ENCODE results near the gene PPARD.

PPARD gene

DNA sequence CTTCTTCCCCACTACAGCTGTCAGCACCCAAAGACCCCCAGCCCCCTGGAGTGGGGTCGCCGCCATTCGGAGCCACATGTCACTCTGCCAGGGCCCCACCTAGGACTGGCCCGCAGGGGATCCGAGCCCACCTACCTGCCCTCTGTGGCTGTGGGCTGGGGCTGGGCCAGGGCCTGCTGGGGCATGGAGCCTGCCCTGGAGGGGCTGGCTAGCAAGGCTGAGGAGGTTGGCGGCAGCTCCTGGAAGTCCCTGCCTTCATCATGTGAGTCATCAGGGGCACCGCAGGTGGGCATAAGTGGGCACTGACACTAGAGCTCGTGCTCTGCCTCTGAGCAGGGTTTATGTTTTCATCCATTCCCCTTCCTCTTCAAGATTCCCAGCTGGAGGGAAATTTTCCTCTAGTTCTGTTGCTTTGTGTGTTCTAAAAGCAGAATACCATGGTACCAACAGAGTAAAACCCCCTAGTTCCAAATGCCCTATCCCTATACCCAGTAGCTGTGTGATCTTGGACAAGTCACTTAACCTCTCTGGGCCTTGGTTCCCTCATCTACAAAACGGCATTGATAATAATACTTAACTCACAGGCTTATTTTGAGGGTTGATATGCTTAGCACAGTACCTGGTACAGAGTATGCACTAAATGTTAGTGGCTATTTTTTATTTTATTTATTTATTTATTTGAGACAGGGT lies 101.1 kb downstream of the PPARD start:
- H3K4me3 ChIP-seq (ENCODE audit: low read length in 2 of 2), result no peak overlapping the region
- no peaks in the 10 kb centered on the region for H3K27me3 ChIP-seq (ENCODE audit: control insufficient read depth in 1 of 2, insufficient read depth in 2 of 2, low read length in 2 of 2)
- H3K4me1 ChIP-seq (ENCODE audit: control insufficient read depth, insufficient read depth, low read length), result no peaks in the 10 kb centered on the region
- no peaks in the 10 kb centered on the region for H3K36me3 ChIP-seq (ENCODE audit: control insufficient read depth in 2 of 2, insufficient read depth in 2 of 2, low read length in 2 of 2)
- H3K9ac ChIP-seq (ENCODE audit: low read length in 2 of 2), result no peak overlapping the region
- H3K27ac ChIP-seq (ENCODE audit: low read length), result no peak overlapping the region
- H3K9me3 ChIP-seq (ENCODE audit: control insufficient read depth in 2 of 2, low read length in 2 of 2), result no peaks in the 10 kb centered on the region

DNA sequence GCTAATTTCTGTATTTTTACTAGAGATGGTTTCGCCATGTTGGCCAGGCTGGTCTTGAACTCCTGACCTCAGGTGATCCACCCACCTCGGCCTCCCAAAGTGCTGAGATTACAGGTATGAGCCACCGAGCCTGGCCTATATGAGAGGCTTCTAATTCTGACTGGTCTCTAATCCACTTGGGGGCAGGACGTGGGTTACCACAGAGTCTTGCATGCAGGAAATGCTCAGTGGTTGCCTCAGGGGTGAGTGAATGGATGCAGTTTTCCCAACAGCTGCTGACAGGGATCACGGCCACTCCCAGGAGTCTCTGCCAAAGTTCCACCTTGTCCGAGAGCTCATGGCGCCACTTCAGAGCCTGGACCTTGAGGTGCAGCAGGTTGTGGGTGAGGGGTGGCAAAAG lies 103.3 kb downstream of the PPARD start:
- no peak overlapping the region for H3K27ac ChIP-seq (ENCODE audit: low read length)
- H3K4me1 ChIP-seq (ENCODE audit: control insufficient read depth, insufficient read depth, low read length), result no peaks in the 10 kb centered on the region
- no peaks in the 10 kb centered on the region for H3K27me3 ChIP-seq (ENCODE audit: control insufficient read depth in 1 of 2, insufficient read depth in 2 of 2, low read length in 2 of 2)
- H3K9ac ChIP-seq (ENCODE audit: low read length in 2 of 2), result no peak overlapping the region
- H3K4me3 ChIP-seq (ENCODE audit: low read length in 2 of 2), result no peak overlapping the region
- no peaks in the 10 kb centered on the region for H3K9me3 ChIP-seq (ENCODE audit: control insufficient read depth in 2 of 2, low read length in 2 of 2)
- H3K36me3 ChIP-seq (ENCODE audit: control insufficient read depth in 2 of 2, insufficient read depth in 2 of 2, low read length in 2 of 2), result no peaks in the 10 kb centered on the region

GRCh38 chr6:35448191-35448590 lies 105.8 kb downstream of the PPARD start:
- Histone ChIP-seq H3K9ac (ENCODE audit: low read length in 2 of 2) (no peak overlapping the region), H3K9me3 (ENCODE audit: control insufficient read depth in 2 of 2, low read length in 2 of 2) (no peaks in the 10 kb centered on the region), H3K4me3 (ENCODE audit: low read length in 2 of 2) (no peak overlapping the region), H3K27ac (ENCODE audit: low read length) (no peak overlapping the region), H3K4me1 (ENCODE audit: control insufficient read depth, insufficient read depth, low read length) (peaks cover 10% of the 10 kb centered on the region), H3K36me3 (ENCODE audit: control insufficient read depth in 2 of 2, insufficient read depth in 2 of 2, low read length in 2 of 2) (no peaks in the 10 kb centered on the region), H3K27me3 (ENCODE audit: control insufficient read depth in 1 of 2, insufficient read depth in 2 of 2, low read length in 2 of 2) (no peaks in the 10 kb centered on the region)

- no peak overlapping the region for H3K27ac ChIP-seq (ENCODE audit: low read length)
- H3K4me1 ChIP-seq (ENCODE audit: control insufficient read depth, insufficient read depth, low read length), result peaks cover 13% of the 10 kb centered on the region
- no peak overlapping the region for H3K9ac ChIP-seq (ENCODE audit: low read length in 2 of 2)
- no peaks in the 10 kb centered on the region for H3K9me3 ChIP-seq (ENCODE audit: control insufficient read depth in 2 of 2, low read length in 2 of 2)
- H3K27me3 ChIP-seq (ENCODE audit: control insufficient read depth in 1 of 2, insufficient read depth in 2 of 2, low read length in 2 of 2), result no peaks in the 10 kb centered on the region
- no peaks in the 10 kb centered on the region for H3K36me3 ChIP-seq (ENCODE audit: control insufficient read depth in 2 of 2, insufficient read depth in 2 of 2, low read length in 2 of 2)
- no peak overlapping the region for H3K4me3 ChIP-seq (ENCODE audit: low read length in 2 of 2)
Measured at GRCh38 chr6:35449287-35449881, 107.0 kb downstream of the PPARD start.

GRCh38 chr6:35451354-35452182 lies 109.2 kb downstream of the PPARD start:
- Histone ChIP-seq H3K9ac (ENCODE audit: low read length in 2 of 2) (peak overlapping the region in 1 of 2 donors; percentile 36), H3K9me3 (ENCODE audit: control insufficient read depth in 2 of 2, low read length in 2 of 2) (no peaks in the 10 kb centered on the region), H3K27ac (ENCODE audit: low read length) (peak overlapping the region; percentile 37)

DNA sequence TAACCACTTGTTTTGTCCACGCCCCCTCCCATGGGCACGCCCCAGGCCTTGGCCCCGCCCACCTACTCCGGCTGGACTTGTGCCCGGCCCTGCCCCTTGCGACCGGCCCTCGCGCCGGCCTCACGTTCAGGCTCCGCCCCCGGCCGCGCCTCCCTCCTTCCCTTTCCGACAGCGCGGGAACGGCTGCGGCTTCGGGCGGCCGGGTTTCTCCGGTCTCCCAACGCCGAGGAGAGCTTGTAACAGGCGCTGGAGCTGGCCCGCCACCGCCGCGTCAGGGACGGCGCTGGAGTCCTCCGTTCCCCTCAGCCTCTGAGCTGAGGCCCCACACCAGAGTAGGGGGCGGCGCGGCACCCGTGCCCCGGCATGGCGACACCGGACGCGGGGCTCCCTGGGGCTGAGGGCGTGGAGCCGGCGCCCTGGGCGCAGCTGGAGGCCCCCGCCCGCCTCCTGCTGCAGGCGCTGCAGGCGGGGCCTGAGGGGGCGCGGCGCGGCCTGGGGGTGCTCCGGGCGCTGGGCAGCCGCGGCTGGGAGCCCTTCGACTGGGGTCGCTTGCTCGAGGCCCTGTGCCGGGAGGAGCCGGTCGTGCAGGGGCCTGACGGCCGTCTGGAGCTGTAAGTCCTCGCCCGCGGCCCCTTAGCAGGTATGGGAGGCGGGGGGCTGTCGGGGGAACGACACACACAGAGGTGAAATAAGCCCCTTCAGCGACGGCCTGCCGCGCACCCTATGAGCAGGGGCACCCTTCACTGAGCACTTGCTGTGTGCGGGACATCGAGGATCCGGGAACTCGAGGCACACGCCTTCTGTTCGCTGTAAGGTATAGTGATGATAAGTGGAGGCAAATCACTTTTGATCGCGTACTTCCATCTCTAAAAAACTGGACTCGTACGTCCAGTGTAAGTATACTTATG lies 110.1 kb downstream of the PPARD start, which contains the start of gene FANCE:
Gene FANCE (plus strand): TSS at position 156 of the 908 bp plus-strand sequence. CDS start 208 bp downstream, at position 364.
- H3K4me1 ChIP-seq (ENCODE audit: control insufficient read depth, insufficient read depth, low read length), result peaks cover 13% of the 10 kb centered on the region
- H3K4me3 ChIP-seq (ENCODE audit: low read length in 2 of 2), result peak within 1 kb of the TSS; percentile 67 to 76
- peak within 1 kb of the TSS; percentile 41 to 43 for H3K9ac ChIP-seq (ENCODE audit: low read length in 2 of 2)
- peak within 1 kb of the TSS; percentile 37 for H3K27ac ChIP-seq (ENCODE audit: low read length)
- H3K36me3 ChIP-seq (ENCODE audit: control insufficient read depth in 2 of 2, insufficient read depth in 2 of 2, low read length in 2 of 2), result peaks cover 0 to under 1% of the 10 kb centered on the region in 2 donors
- no peaks in the 10 kb centered on the region for H3K9me3 ChIP-seq (ENCODE audit: control insufficient read depth in 2 of 2, low read length in 2 of 2)
- no peaks in the 10 kb centered on the region for H3K27me3 ChIP-seq (ENCODE audit: control insufficient read depth in 1 of 2, insufficient read depth in 2 of 2, low read length in 2 of 2)

More at GRCh38 chr6:35451354-35452182, 109.2 kb downstream of the PPARD start:
- peak overlapping the region; percentile 10 to 76 for H3K4me3 ChIP-seq (ENCODE audit: low read length in 2 of 2)
- H3K4me1 ChIP-seq (ENCODE audit: control insufficient read depth, insufficient read depth, low read length), result peaks cover 13% of the 10 kb centered on the region
- no peaks in the 10 kb centered on the region for H3K36me3 ChIP-seq (ENCODE audit: control insufficient read depth in 2 of 2, insufficient read depth in 2 of 2, low read length in 2 of 2)
- H3K27me3 ChIP-seq (ENCODE audit: control insufficient read depth in 1 of 2, insufficient read depth in 2 of 2, low read length in 2 of 2), result no peaks in the 10 kb centered on the region

GRCh38 chr6:35453236-35453635 lies 110.9 kb downstream of the PPARD start:
- H3K9ac ChIP-seq (ENCODE audit: low read length in 2 of 2), result peak overlapping the region; percentile 41 to 43

DNA sequence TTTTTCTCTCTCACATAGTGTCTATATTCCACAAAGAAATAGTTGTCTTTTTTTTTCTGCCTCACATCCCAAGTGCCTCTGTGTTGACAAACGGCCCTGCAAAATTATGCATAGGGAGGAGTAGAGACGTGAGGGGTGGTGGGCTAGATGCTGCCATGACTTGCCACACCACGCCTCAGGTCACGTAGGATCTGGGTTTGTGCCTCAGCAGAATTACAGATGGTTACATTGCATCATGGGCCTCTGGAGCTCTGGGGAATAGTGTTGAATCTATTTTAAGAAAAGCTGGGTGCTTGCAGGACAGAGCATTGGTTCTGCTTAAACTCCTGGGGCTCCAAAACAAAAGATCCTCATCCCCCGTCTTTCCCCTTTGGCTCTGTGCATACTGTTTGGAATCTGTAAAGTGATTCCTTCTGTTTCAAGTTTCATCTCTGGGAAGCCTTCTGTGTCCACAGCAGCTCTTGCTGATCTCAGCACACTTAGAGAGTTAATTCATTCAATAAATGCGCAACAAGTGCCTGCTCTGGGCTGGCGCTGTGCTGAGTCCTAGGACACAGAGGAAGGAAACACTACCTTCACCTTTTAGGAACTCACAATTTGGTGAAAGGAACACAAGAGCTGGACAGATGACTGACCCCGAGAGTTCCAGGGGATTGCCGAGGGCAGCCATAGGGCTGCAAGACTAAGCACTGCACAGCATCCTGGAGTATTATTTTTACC lies 112.2 kb downstream of the PPARD start:
- H3K4me1 ChIP-seq (ENCODE audit: control insufficient read depth, insufficient read depth, low read length), result peaks cover 13% of the 10 kb centered on the region
- H3K27ac ChIP-seq (ENCODE audit: low read length), result no peak overlapping the region
- H3K4me3 ChIP-seq (ENCODE audit: low read length in 2 of 2), result no peak overlapping the region
- no peaks in the 10 kb centered on the region for H3K9me3 ChIP-seq (ENCODE audit: control insufficient read depth in 2 of 2, low read length in 2 of 2)
- H3K36me3 ChIP-seq (ENCODE audit: control insufficient read depth in 2 of 2, insufficient read depth in 2 of 2, low read length in 2 of 2), result peaks cover 4 to 5% of the 10 kb centered on the region in 2 donors
- H3K27me3 ChIP-seq (ENCODE audit: control insufficient read depth in 1 of 2, insufficient read depth in 2 of 2, low read length in 2 of 2), result no peaks in the 10 kb centered on the region
- H3K9ac ChIP-seq (ENCODE audit: low read length in 2 of 2), result no peak overlapping the region

More at GRCh38 chr6:35453236-35453635, 110.9 kb downstream of the PPARD start:
- Histone ChIP-seq H3K27ac (ENCODE audit: low read length) (no peak overlapping the region), H3K4me3 (ENCODE audit: low read length in 2 of 2) (peak overlapping the region; percentile 67 to 76), H3K27me3 (ENCODE audit: control insufficient read depth in 1 of 2, insufficient read depth in 2 of 2, low read length in 2 of 2) (no peaks in the 10 kb centered on the region), H3K4me1 (ENCODE audit: control insufficient read depth, insufficient read depth, low read length) (peaks cover 13% of the 10 kb centered on the region), H3K9me3 (ENCODE audit: control insufficient read depth in 2 of 2, low read length in 2 of 2) (no peaks in the 10 kb centered on the region), H3K36me3 (ENCODE audit: control insufficient read depth in 2 of 2, insufficient read depth in 2 of 2, low read length in 2 of 2) (peaks cover 2 to 4% of the 10 kb centered on the region in 2 donors)

GRCh38 chr6:35457907-35458306 lies 115.5 kb downstream of the PPARD start:
- Histone ChIP-seq H3K9me3 (ENCODE audit: control insufficient read depth in 2 of 2, low read length in 2 of 2) (no peaks in the 10 kb centered on the region), H3K36me3 (ENCODE audit: control insufficient read depth in 2 of 2, insufficient read depth in 2 of 2, low read length in 2 of 2) (peaks cover 4 to 11% of the 10 kb centered on the region in 2 donors), H3K27ac (ENCODE audit: low read length) (no peak overlapping the region), H3K4me3 (ENCODE audit: low read length in 2 of 2) (no peak overlapping the region), H3K4me1 (ENCODE audit: control insufficient read depth, insufficient read depth, low read length) (peaks cover 3% of the 10 kb centered on the region), H3K9ac (ENCODE audit: low read length in 2 of 2) (no peak overlapping the region), H3K27me3 (ENCODE audit: control insufficient read depth in 1 of 2, insufficient read depth in 2 of 2, low read length in 2 of 2) (no peaks in the 10 kb centered on the region)
